Measurements from ENCODE around the gene CASKIN2.

CASKIN2 gene

GRCh38 chr17:75553295-75554110 is 38.2 kb upstream of the CASKIN2 start:
- Histone ChIP-seq H2AFZ (ENCODE audit: low read depth, low read length) (no peak overlapping the region), H3K9me3 (ENCODE audit: insufficient read depth, low read length) (no peaks in the 10 kb centered on the region), H3K4me3 (ENCODE audit: low read length) (no peak overlapping the region), H3K4me2 (ENCODE audit: low read length) (no peak overlapping the region), H3K36me3 (replicated peaks; ENCODE audit: low read depth, low read length) (no peaks in the 10 kb centered on the region), H3K9ac (ENCODE audit: low read length) (no peak overlapping the region), H3K79me2 (ENCODE audit: low read length) (no peaks in the 10 kb centered on the region), H4K20me1 (ENCODE audit: insufficient read depth, low read length) (no peaks in the 10 kb centered on the region), H3K4me1 (ENCODE audit: low read length) (peaks cover 6% of the 10 kb centered on the region; the same call in 1 of the 2 replicates), H3K27ac (ENCODE audit: low read length) (no peak overlapping the region), H3K27me3 (ENCODE audit: low read depth, low read length) (no peaks in the 10 kb centered on the region)
- TF ChIP-seq CTCF (IDR thresholded peaks at IDR 0.05; ENCODE audit: low read depth, low read length) (no peak), EZH2phosphoT487 (IDR thresholded peaks at IDR 0.05; ENCODE audit: low read depth) (no peak)

GRCh38 chr17:75552425-75553294 is 37.3 kb upstream of the CASKIN2 start:
- Histone ChIP-seq H3K9ac (ENCODE audit: low read length) (no peak overlapping the region), H3K36me3 (replicated peaks; ENCODE audit: low read depth, low read length) (no peaks in the 10 kb centered on the region), H3K27me3 (ENCODE audit: low read depth, low read length) (no peaks in the 10 kb centered on the region), H3K79me2 (ENCODE audit: low read length) (no peaks in the 10 kb centered on the region), H4K20me1 (ENCODE audit: insufficient read depth, low read length) (no peaks in the 10 kb centered on the region), H3K27ac (ENCODE audit: low read length) (no peak overlapping the region), H3K4me1 (ENCODE audit: low read length) (peaks cover 4% of the 10 kb centered on the region; the same call in 1 of the 2 replicates), H3K4me3 (ENCODE audit: low read length) (no peak overlapping the region), H3K9me3 (ENCODE audit: insufficient read depth, low read length) (no peaks in the 10 kb centered on the region), H3K4me2 (ENCODE audit: low read length) (no peak overlapping the region), H2AFZ (ENCODE audit: low read depth, low read length) (no peak overlapping the region)
- TF ChIP-seq CTCF (IDR thresholded peaks at IDR 0.05; ENCODE audit: low read depth, low read length) (no peak), EZH2phosphoT487 (IDR thresholded peaks at IDR 0.05; ENCODE audit: low read depth) (no peak)

- Histone ChIP-seq H3K27ac (ENCODE audit: low read length) (no peak overlapping the region), H3K4me3 (ENCODE audit: low read length) (no peak overlapping the region), H3K36me3 (replicated peaks; ENCODE audit: low read depth, low read length) (no peaks in the 10 kb centered on the region), H3K9me3 (ENCODE audit: insufficient read depth, low read length) (no peaks in the 10 kb centered on the region), H3K4me1 (ENCODE audit: low read length) (no peaks in the 10 kb centered on the region), H3K27me3 (ENCODE audit: low read depth, low read length) (no peaks in the 10 kb centered on the region), H3K9ac (ENCODE audit: low read length) (no peak overlapping the region), H4K20me1 (ENCODE audit: insufficient read depth, low read length) (no peaks in the 10 kb centered on the region), H2AFZ (ENCODE audit: low read depth, low read length) (no peak overlapping the region), H3K79me2 (ENCODE audit: low read length) (no peaks in the 10 kb centered on the region), H3K4me2 (ENCODE audit: low read length) (no peak overlapping the region)
- no peak for TF ChIP-seq EZH2phosphoT487 (IDR thresholded peaks at IDR 0.05; ENCODE audit: low read depth)
- TF ChIP-seq CTCF (IDR thresholded peaks at IDR 0.05; ENCODE audit: low read depth, low read length), result no peak
Measured at GRCh38 chr17:75551266-75551665, 35.9 kb upstream of the CASKIN2 start.

- no peak overlapping the region for H3K4me2 ChIP-seq (ENCODE audit: low read length)
Measured at GRCh38 chr17:75550139-75550465, 34.8 kb upstream of the CASKIN2 start.

More at GRCh38 chr17:75550139-75550465, 34.8 kb upstream of the CASKIN2 start:
- H3K27me3 ChIP-seq (ENCODE audit: low read depth, low read length), result no peaks in the 10 kb centered on the region
- H3K4me1 ChIP-seq (ENCODE audit: low read length), result no peaks in the 10 kb centered on the region
- no peaks in the 10 kb centered on the region for H4K20me1 ChIP-seq (ENCODE audit: insufficient read depth, low read length)
- no peak overlapping the region for H3K4me3 ChIP-seq (ENCODE audit: low read length)
- no peak overlapping the region for H2AFZ ChIP-seq (ENCODE audit: low read depth, low read length)
- no peak overlapping the region for H3K9ac ChIP-seq (ENCODE audit: low read length)
- no peaks in the 10 kb centered on the region for H3K79me2 ChIP-seq (ENCODE audit: low read length)
- H3K36me3 ChIP-seq (replicated peaks; ENCODE audit: low read depth, low read length), result no peaks in the 10 kb centered on the region
- no peaks in the 10 kb centered on the region for H3K9me3 ChIP-seq (ENCODE audit: insufficient read depth, low read length)
- no peak for TF ChIP-seq EZH2phosphoT487 (IDR thresholded peaks at IDR 0.05; ENCODE audit: low read depth)
- no peak for TF ChIP-seq CTCF (IDR thresholded peaks at IDR 0.05; ENCODE audit: low read depth, low read length)
- no peak overlapping the region for H3K27ac ChIP-seq (ENCODE audit: low read length)

Measured in OCI-LY3 (cell line).